Muscle layer of colon (tissue), 2 donors: Measurements from ENCODE around the gene C18orf63.
A peak's percentile ranks its signal among the peaks of the same experiment; 100 is the strongest.

Experiments used
- H3K27ac ChIP-seq: one replicate; pipeline ENCODE4 v1.7.0; 2013; ENCODE audit warnings: low read depth, mild to moderate bottlenecking, low read length, moderate library complexity
- H3K27me3 ChIP-seq, 2 donors: one replicate each; pipeline ENCODE4 v1.7.0; 2013; ENCODE audit warnings: low read length in 2 of 2, mild to moderate bottlenecking in 2 of 2; ENCODE audit not compliant: insufficient read depth in 2 of 2, control insufficient read depth in 1 of 2
- H3K36me3 ChIP-seq: one replicate; pipeline ENCODE4 v1.7.0; 2013; ENCODE audit warnings: mild to moderate bottlenecking, low read length; ENCODE audit not compliant: insufficient read depth
- H3K4me1 ChIP-seq: one replicate; pipeline ENCODE4 v1.7.0; 2013; ENCODE audit warnings: mild to moderate bottlenecking, low read length; ENCODE audit not compliant: insufficient read depth
- H3K4me3 ChIP-seq, 2 donors: one replicate each; pipeline ENCODE4 v1.7.0; 2013; ENCODE audit warnings: low read length in 2 of 2, low read depth in 1 of 2, mild to moderate bottlenecking in 1 of 2, moderate library complexity in 1 of 2
- H3K9ac ChIP-seq: one replicate; pipeline ENCODE4 v1.7.0; 2013; ENCODE audit warnings: low read length
- H3K9me3 ChIP-seq: one replicate; pipeline ENCODE4 v1.7.0; 2013; ENCODE audit warnings: mild to moderate bottlenecking, low read length
- donor health status: abdominal sarcoma.
- donor health status: Adenocarcinoma of cecum.

C18orf63 gene

DNA sequence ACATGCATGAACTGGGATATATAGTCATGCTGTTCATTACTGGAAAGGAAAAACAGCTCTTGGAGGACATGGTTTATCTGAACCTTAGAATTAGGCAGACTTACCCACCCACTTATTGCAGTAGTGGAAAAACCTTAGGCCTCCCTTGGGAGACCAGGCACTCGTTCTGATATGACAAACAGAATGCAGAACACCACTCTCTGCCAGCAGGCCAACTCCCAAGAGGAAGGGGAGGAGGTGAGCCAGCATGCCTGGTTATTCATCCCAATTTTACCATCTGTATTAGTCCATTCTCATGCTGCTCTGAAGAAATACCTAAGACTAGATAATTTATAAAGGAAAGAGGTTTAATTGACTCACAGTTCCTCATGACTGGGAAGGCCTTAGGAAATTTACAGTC, 17.5 kb downstream of the C18orf63 start:
- Histone ChIP-seq H3K9ac (no peak overlapping the region), H3K36me3 (no peaks in the 10 kb centered on the region), H3K27ac (no peak overlapping the region), H3K4me1 (peaks cover 11% of the 10 kb centered on the region), H3K4me3 (no peak overlapping the region), H3K9me3 (no peaks in the 10 kb centered on the region), H3K27me3 (no peaks in the 10 kb centered on the region)

DNA sequence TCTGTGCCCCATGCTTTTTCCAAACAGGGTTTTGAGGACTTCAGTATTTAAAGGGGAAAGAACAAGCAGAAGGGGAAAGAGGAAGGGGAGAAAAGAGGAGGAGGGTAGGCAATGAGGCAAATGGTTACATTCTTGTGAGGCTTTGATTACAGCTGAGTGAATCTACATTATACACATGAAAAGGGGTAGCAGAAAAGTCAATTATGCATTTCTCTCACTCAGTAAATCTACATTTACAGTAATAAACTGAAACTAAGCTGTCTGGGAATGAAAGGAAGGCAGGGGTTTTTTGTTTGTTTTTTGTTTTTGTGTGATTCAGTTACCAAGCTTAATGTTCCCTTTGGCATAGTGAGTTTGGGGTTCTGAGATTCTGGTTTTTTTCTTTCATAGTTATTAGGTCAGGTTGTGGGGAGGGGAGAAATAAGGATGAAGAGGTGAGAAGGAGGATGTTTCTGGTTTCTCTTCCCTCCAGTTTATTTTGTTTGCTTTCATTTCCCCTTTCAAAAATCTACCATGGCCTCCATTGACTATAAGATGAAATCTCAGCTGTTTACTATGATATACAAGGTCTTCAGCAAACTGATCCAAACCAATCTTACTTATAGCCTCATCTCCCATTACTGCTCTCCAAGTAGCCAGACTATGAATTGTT, 18.7 kb downstream of the C18orf63 start:
- no peaks in the 10 kb centered on the region for H3K9me3 ChIP-seq
- H3K9ac ChIP-seq: no peak overlapping the region
- no peak overlapping the region for H3K27ac ChIP-seq
- peaks cover 16% of the 10 kb centered on the region for H3K4me1 ChIP-seq
- H3K36me3 ChIP-seq: no peaks in the 10 kb centered on the region
- H3K27me3 ChIP-seq: no peaks in the 10 kb centered on the region
- no peak overlapping the region for H3K4me3 ChIP-seq

DNA sequence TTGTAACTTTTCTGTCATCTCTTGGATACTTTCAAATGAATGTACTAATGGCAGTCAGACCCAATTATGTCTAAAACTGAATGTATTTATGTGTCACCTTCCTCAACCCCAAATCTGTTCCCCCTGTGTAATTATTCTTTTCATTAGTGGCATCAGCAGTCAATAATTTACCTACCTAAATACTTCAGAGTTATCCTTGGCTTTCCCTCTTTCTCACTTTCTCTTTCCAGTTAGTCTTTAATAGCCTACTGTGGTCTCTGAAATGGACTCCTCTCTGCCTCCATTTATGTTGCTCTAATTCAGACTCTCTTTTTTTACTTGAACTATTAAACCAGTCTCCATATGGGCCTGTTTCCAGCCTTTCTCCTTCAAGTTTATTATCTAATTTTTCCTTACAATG, 21.0 kb downstream of the C18orf63 start:
- no peak overlapping the region for H3K4me3 ChIP-seq
- H3K27me3 ChIP-seq: no peaks in the 10 kb centered on the region
- H3K9me3 ChIP-seq: no peaks in the 10 kb centered on the region
- no peaks in the 10 kb centered on the region for H3K36me3 ChIP-seq
- no peak overlapping the region for H3K9ac ChIP-seq
- peaks cover 16% of the 10 kb centered on the region for H3K4me1 ChIP-seq
- no peak overlapping the region for H3K27ac ChIP-seq

DNA sequence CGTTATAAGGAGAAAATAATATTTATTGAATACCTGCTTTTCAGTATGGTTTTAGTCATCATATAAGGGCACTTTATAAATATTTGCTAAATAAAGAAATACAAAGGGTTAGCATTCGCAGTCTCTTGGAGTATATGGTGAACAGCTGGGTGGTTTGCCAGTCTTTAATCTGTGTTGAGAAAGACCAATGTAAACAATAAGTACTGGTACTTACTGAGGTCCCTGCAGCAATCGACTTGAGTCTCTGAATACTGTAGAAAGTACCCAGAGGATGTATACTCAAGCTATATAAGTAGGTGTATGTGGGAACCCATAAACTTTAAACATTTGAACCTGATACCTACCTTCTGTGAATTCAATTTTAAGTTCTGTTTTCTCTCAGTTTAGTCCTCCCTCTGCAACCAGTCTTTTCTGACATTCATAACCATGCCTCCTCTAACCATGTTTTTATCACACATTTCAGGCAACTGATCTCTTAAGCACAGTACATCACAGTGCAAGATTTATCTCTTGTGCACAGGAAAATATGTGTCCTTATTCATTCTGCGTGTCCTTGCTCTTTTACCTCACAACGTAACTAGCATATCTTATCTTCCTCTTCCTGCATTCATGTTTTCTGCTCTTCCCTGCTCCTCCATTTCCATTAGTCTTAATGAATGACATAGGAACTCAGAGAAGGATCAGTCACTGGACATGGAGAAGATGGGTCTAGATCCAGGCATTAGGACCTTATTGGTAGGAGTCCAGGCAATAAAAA, 21.7 kb downstream of the C18orf63 start:
- Histone ChIP-seq H3K4me1 (peaks cover 19% of the 10 kb centered on the region), H3K4me3 (no peak overlapping the region), H3K27me3 (no peaks in the 10 kb centered on the region), H3K27ac (peak overlapping the region; percentile 30), H3K36me3 (no peaks in the 10 kb centered on the region), H3K9ac (no peak overlapping the region), H3K9me3 (no peaks in the 10 kb centered on the region)

DNA sequence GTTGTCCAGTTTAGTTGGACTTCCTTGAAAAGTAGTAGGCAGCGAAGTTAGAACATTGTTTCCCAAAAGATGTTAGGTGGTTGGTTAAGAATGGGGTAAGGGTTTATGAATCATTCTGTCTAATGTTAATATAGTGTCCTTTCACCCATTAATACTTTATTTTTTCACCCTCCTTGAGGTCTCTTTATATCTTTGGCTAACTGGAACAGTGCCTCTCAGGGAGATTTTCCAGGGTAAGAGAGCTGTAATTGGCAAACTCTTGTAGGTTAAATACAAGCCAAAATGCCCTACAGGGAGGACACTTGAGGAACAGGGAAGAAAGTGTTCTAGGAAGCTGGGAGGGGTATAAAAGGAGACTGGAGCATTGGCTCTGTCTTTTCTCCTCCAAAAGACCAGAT, 22.3 kb downstream of the C18orf63 start:
- no peaks in the 10 kb centered on the region for H3K27me3 ChIP-seq
- H3K4me3 ChIP-seq: no peak overlapping the region
- peaks cover 19% of the 10 kb centered on the region for H3K4me1 ChIP-seq
- no peaks in the 10 kb centered on the region for H3K36me3 ChIP-seq
- H3K27ac ChIP-seq: peak overlapping the region; percentile 30
- no peak overlapping the region for H3K9ac ChIP-seq
- H3K9me3 ChIP-seq: no peaks in the 10 kb centered on the region

DNA sequence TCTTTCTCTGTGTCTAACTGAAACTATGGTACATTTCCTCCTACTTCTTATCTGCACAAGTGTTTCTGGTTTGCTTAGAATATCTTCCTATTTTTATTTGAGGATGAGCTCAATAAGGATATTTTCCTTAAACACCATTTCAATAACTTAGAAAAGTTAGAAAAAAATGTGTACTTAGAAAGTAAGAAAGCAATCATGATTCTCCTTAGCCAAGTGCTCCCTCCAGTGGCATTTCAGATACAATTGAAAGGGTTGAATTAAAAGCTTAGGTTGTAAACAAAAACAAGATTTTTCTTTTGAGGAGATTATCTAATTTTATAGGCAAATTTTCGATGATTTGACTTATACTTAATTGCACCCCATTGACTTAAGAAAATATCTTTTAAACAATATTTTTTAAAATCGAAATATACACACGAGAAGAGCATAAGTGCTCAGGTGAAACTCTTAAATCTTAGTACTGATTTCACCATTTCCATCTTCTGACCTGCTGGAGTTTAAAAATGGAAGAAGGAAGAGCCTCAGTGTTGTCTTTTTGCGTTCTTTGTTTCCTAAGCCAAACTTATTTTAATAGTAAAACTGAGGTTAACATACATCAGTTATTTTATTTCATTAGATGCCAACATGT, 26.9 kb downstream of the C18orf63 start:
- Histone ChIP-seq H3K9ac (no peak overlapping the region), H3K27ac (no peak overlapping the region), H3K4me3 (no peak overlapping the region)

DNA sequence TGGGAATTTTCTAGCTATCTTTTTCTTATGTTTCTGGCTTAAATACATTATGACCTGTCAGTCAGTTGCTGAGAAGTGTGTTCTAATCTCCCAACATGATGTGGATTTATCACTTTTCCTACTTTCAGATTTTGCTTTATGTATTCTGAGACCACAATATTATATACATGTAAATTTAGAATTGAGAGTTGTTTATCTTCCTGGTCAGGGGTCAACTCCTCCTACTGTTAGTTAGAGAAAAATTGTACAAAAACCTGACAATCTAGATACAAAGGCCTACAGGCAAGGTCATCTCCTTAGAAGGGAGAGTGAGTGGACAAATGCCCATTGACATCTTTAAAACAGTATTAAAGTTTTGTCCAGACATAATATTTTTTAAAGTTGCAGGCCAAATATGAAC, 30.6 kb downstream of the C18orf63 start:
- no peak overlapping the region for H3K4me3 ChIP-seq
- H3K36me3 ChIP-seq: no peaks in the 10 kb centered on the region
- no peaks in the 10 kb centered on the region for H3K9me3 ChIP-seq
- no peak overlapping the region for H3K27ac ChIP-seq
- peaks cover 3% of the 10 kb centered on the region for H3K4me1 ChIP-seq
- no peak overlapping the region for H3K9ac ChIP-seq
- H3K27me3 ChIP-seq: no peaks in the 10 kb centered on the region

More for the DNA sequence above, 26.9 kb downstream of the C18orf63 start:
- Histone ChIP-seq H3K27me3 (no peaks in the 10 kb centered on the region), H3K4me1 (peaks cover 14% of the 10 kb centered on the region), H3K9me3 (no peaks in the 10 kb centered on the region), H3K36me3 (no peaks in the 10 kb centered on the region)

DNA sequence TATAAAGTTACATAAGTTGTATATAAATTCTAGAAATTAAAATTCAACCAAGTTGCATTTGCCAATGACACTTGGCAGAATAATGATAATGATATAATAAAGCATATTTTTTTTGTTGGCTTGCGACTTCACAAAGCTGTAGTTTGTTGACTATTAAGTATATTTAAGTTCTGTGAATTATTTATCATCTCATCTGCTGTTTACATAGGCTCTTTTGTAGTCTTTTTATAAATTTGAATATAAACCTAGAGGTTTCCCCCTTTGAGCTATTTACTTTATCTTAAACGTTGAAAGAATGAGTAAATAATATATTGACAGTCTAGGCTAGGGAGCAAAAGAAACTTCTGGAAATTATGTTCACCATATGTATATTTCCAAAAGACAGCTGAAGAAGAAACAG, 32.9 kb downstream of the C18orf63 start:
- H3K27me3 ChIP-seq: no peaks in the 10 kb centered on the region
- H3K4me3 ChIP-seq: no peak overlapping the region

DNA sequence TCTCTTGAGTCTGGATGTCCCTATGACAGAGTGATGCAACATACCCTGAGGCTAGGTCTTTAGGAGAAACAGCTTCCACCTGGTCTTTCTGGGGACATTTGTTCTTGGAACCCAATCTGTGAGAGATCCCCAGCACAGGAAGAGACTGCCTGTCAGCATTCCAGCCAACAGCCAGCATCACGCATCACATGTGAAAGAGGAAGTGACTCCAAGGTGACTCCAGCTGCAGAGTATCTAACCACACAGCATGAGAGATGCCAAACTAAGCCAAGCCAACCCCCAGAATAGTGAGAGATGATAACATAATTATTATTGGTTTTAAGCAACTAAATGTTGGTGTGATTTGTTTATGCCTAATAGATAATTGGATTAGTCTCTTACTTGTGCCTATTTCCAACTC, 35.7 kb downstream of the C18orf63 start:
- Histone ChIP-seq H3K36me3 (no peaks in the 10 kb centered on the region), H3K4me1 (peaks cover 5% of the 10 kb centered on the region), H3K27ac (no peak overlapping the region), H3K9ac (no peak overlapping the region), H3K9me3 (no peaks in the 10 kb centered on the region), H3K4me3 (no peak overlapping the region), H3K27me3 (no peaks in the 10 kb centered on the region)

More for the DNA sequence above, 32.9 kb downstream of the C18orf63 start:
- H3K27ac ChIP-seq: no peak overlapping the region
- no peak overlapping the region for H3K9ac ChIP-seq
- H3K9me3 ChIP-seq: no peaks in the 10 kb centered on the region
- H3K4me1 ChIP-seq: peaks cover 4% of the 10 kb centered on the region
- H3K36me3 ChIP-seq: no peaks in the 10 kb centered on the region

DNA sequence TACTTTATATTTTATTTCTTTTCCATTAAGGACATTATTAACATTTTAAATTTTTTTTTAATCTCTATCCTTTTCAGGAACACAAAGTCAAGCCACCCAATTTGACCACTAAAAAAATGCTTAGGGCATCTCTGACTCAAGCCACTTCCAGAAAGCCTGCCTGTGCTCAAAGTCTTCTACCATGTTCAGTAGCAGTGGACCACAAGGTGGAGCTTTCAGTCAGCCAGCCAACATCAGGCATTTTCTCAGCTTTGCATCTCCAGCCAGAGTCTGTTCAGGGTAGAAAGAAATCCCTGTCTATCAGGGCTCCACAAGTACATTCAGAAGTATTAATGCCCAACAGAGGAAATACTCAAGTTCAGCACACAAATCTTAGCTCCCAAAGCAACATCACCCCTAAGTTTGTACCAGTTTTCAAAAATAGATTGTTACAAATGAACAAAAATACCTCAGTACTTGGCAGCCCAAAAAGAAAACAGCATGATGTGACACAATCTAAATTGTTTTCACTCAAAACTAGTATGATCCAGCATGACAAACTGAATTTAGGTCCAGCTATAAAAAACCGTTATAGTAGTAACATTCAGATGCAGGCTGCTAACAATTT, 37.6 kb downstream of the C18orf63 start:
- Histone ChIP-seq H3K9me3 (no peaks in the 10 kb centered on the region), H3K4me1 (peaks cover 5% of the 10 kb centered on the region), H3K36me3 (no peaks in the 10 kb centered on the region), H3K27me3 (no peaks in the 10 kb centered on the region), H3K9ac (no peak overlapping the region), H3K27ac (no peak overlapping the region), H3K4me3 (no peak overlapping the region)

DNA sequence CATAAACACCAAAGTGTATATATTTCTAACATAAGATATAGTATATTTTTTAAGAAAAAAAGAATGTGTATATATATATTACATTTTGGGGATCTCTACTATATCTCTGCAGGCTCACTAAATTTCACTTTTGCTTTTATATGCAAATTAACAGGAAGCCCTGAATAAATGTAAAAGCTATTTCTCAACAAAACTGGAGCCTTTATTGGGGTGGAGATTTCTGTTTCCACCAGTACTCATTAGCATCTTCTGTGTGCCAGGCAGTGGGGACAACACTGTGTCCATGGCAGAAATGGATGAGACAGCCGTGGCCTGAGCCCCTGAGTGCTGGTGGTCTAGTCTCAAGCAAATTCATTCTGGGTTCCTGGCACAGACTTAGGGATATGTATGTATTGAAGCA, 41.3 kb downstream of the C18orf63 start:
- H3K4me3 ChIP-seq: no peak overlapping the region
- peaks cover 5% of the 10 kb centered on the region for H3K4me1 ChIP-seq
- no peaks in the 10 kb centered on the region for H3K27me3 ChIP-seq
- no peaks in the 10 kb centered on the region for H3K36me3 ChIP-seq
- H3K9ac ChIP-seq: no peak overlapping the region
- no peaks in the 10 kb centered on the region for H3K9me3 ChIP-seq
- no peak overlapping the region for H3K27ac ChIP-seq
